NCI-H2227 (cell line): Measurements from ENCODE around the gene SH3D19.
"Not testable (repeated sequence)": the region's sequence is repeated elsewhere in the genome, so short reads cannot be mapped to it uniquely, and the experiment has no call there.

Experiments
- DNase-seq: peaks from one replicate; lab custom pipeline; 2025; ENCODE audit not compliant: unreplicated experiment; lab: John Stamatoyannopoulos, UW

Gene SH3D19

GRCh38 chr4:151104621-151105020 is 220.8 kb downstream of the SH3D19 start:
- no peak for DNase-seq

- no peak for DNase-seq
Measured at GRCh38 chr4:151103758-151104157, 221.6 kb downstream of the SH3D19 start.

DNA sequence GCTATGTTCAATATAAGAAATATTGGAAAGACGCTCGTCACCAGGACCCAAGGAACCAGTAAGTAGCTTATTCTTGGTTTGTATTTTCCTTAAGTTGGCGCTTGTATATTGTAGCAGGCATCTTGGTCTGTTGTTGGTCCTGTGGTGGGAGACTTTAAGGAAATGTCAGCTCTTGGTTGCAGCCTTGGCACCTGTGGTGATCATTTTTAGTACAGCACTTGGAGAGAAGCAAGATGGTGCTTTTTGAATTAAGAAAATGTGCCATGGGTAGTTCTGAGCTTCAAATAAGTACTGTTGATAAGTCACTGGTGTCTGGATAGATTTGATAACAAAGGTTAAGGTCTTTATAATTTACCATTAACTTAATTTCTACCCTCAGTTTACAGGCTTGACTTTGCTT is 224.9 kb downstream of the SH3D19 start:
- DNase-seq, result no peak

GRCh38 chr4:151099976-151100417 is 225.4 kb downstream of the SH3D19 start:
- peak; percentile 48 for DNase-seq

DNA sequence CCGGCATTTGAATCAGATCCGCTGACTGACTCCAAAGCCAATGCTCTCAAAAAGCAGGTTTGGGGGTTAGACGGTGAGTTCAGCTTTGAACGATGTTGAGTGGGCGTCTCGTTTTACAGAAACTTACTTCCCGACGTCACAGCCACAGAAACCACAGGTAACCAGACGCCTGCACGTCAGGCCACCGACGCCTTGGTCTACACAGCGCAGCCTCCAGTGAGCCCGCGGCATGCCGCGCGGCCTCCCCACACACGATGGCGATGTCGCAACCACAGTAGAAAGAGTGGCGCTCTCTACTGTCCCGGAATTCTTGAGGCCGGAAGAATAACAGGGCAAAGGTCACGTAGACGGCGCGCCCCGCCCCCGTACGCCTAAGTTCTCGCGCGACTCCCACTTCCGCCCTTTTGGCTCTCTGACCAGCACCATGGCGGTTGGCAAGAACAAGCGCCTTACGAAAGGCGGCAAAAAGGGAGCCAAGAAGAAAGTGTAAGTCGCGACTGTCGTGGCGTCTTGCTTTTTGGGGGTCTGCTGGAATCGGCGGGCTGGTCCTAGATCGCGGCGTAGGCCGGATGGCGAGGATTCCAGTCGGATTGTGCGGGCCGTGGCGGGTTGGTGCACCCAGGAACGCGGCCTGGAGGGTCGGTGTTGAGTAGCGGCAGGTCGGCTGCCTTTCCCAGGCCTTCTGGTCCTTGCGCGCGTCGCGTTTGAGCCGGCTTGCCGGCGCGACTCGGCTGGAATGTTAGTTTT is 226.0 kb downstream of the SH3D19 start, which contains the start of gene RPS3A:
Gene RPS3A, plus strand, starts transcription at position 400 of the 747 bp plus-strand sequence. Its CDS starts 25 bp downstream, at position 425.
- peak; percentile 96 for DNase-seq

GRCh38 chr4:151098979-151099228 is 226.5 kb downstream of the SH3D19 start:
- no peak for DNase-seq

- no peak for DNase-seq
Measured at GRCh38 chr4:151097759-151098158, 227.6 kb downstream of the SH3D19 start.

DNA sequence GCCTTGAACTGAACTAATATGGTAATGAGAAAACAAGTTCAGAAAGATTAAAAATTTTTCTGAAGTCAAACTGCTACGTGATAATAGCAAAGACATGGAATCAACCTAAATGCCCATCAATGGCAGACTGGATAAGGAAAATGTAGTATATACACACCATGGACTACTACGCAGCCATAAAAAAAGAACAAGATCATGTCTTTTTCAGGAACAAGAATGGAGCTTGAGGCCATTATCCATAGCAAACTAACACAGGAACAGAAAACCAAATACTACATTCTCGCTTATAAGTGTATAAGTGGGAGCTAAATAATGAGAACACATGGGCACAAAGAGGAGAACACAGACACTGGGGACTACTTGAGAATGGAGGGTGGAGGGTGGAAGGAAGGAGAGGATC is 230.3 kb downstream of the SH3D19 start:
- no peak for DNase-seq

DNA sequence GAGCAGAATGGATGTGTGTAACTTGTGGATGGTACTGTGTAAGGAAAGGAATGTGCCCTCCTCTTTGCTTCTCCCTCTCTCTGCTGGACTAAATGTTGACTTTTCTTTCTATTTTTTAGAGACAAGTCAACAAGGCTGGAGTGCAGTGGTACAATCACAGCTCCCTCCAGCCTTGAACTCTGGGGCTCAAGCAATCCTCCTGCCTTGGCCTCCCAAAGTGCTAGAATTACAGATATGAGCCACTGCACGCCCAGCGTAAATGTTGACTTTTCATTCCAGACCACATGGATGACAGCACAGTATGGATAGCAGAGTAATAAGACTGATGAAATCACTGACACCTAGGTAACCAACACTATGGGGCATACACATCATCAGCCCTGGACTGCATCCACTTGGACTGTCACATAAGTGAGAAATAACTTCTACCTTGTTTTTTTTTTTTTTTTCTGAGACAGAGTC is 231.1 kb downstream of the SH3D19 start:
- DNase-seq, result no peak

DNA sequence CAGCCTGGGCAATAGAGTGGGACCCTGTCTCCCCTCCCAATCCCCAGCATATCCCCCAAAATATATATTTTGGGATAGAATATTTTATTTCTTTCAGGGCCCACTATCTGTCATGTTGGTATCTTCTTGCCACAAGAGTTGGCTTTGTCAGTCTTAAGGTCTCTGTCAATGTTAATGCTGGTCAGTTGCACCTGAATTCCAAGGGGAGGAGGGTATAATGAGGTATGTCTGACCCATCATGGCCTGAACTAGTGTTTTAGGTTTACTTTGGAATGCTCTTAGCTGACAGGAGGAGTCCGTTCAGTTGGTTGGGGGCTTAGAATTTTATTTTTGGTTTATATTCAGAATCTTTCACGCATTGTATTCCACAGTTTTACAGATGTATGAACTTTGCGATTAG is 232.2 kb downstream of the SH3D19 start:
- DNase-seq, result no peak

- DNase-seq, result no peak
Measured at GRCh38 chr4:151092488-151092887, 232.9 kb downstream of the SH3D19 start.

GRCh38 chr4:151091047-151091446 is 234.4 kb downstream of the SH3D19 start:
- no peak for DNase-seq

GRCh38 chr4:151087467-151087866 is 237.9 kb downstream of the SH3D19 start:
- no peak for DNase-seq

GRCh38 chr4:151077978-151078377 is 247.4 kb downstream of the SH3D19 start:
- not testable (repeated sequence) for DNase-seq

- no peak for DNase-seq
Measured at GRCh38 chr4:151074416-151074916, 250.9 kb downstream of the SH3D19 start.
